Panc1 (cell line): ENCODE data around the gene AKAP6. TPM values are rescaled to one million over a fixed set of nuclear protein-coding genes. Genes with fewer than 3 reads are reported as not detected.

Source experiments
- ATAC-seq: fragments of 200-7000 bp; cut with Tn5 transposase; 2 replicates; pipeline ENCODE4 v1.9.1; 2020; ENCODE audit warnings: mild to moderate bottlenecking, moderate library complexity
- BruUV-seq: library from RNA; stranded (reverse); fragments of 400-500 nt; replicated peaks from 2 replicates; lab custom pipeline; 2021; lab: Mats Ljungman, UMichigan
- CTCF ChIA-PET: fragments of 300-600 bp; sonication (Branson Sonifier 250); formaldehyde crosslinking; loops from one replicate; lab custom pipeline; 2022; ENCODE audit warnings: antibody characterized with exemption; lab: Charles Lee
- POLR2A ChIA-PET: fragments of 300-600 bp; sonication (Branson Sonifier 250); formaldehyde crosslinking; loops from one replicate; lab custom pipeline; 2022; ENCODE audit warnings: antibody characterized with exemption; lab: Charles Lee
- DNase-seq: peaks from one replicate; pipeline ENCODE4 v3.0.0-alpha.2; 2010; ENCODE audit warnings: low read depth, low spot score
- H3K27ac ChIP-seq: 2 replicates; pipeline ENCODE4 v1.5.1; 2011; ENCODE audit warnings: mild to moderate bottlenecking, low read length, inconsistent platforms
- H3K27me3 ChIP-seq: fragments of 200-500 bp; sonication (Bioruptor generic); 2 replicates; pipeline ENCODE4 v1.6.0; 2014; ENCODE audit warnings: low read length, inconsistent platforms; ENCODE audit not compliant: control insufficient read depth, insufficient read depth
- H3K36me3 ChIP-seq: fragments of 200-500 bp; sonication (Bioruptor generic); 2 replicates; pipeline ENCODE4 v1.5.1; 2014; ENCODE audit warnings: inconsistent platforms, mild to moderate bottlenecking, low read length, moderate library complexity; ENCODE audit not compliant: control insufficient read depth, insufficient read depth
- H3K4me1 ChIP-seq: 2 replicates; pipeline ENCODE4 v1.5.1; 2011; ENCODE audit warnings: inconsistent platforms, mild to moderate bottlenecking, low read length, moderate library complexity; ENCODE audit not compliant: control insufficient read depth, insufficient read depth
- H3K4me3 ChIP-seq, 2 experiments: 2 replicates each; pipeline ENCODE4 v1.5.1; 2011 to 2012; ENCODE audit warnings: low read depth in 2 of 2, low read length in 2 of 2, mild to moderate bottlenecking in 2 of 2, inconsistent platforms in 1 of 2, moderate library complexity in 1 of 2
- H3K9me3 ChIP-seq: fragments of 200-500 bp; sonication (Bioruptor generic); 2 replicates; pipeline ENCODE4 v1.5.1; 2014; ENCODE audit warnings: low read depth, mild to moderate bottlenecking, inconsistent platforms, low read length, moderate library complexity; ENCODE audit not compliant: control insufficient read depth, insufficient read depth
- POLR2AphosphoS5 ChIP-seq: IDR thresholded peaks from 2 replicates; pipeline ENCODE4 v1.6.1; 2012; ENCODE audit warnings: mild to moderate bottlenecking, low read depth, low read length, moderate library complexity
- REST ChIP-seq, 2 experiments: IDR thresholded peaks; 2 replicates each; pipeline ENCODE4 v1.6.1; 2011 to 2012; ENCODE audit warnings: low read depth in 2 of 2, control low read depth in 1 of 2, low read length in 1 of 2, mild to moderate bottlenecking in 1 of 2, moderate library complexity in 1 of 2; ENCODE audit not compliant: insufficient read depth in 1 of 2
- SIN3A ChIP-seq: IDR thresholded peaks from 2 replicates; pipeline ENCODE4 v1.6.1; 2012; ENCODE audit warnings: low read depth, mild to moderate bottlenecking, low read length, moderate library complexity, borderline replicate concordance; ENCODE audit not compliant: insufficient read depth
- TCF7L2 ChIP-seq: IDR thresholded peaks from 2 replicates; pipeline ENCODE4 v1.6.1; 2011; ENCODE audit warnings: mild to moderate bottlenecking, low read depth, low read length, inconsistent platforms
- in situ Hi-C: cut with HindIII; loops from 2 replicates; pipeline ENCODE4 v1.10.0; 2016; ENCODE audit warnings: low sequenced_read_pairs, low pct_unique_long_range_greater_than_20kb
- intact Hi-C: fragments of 100-400 bp; cut with micrococcal nuclease; formaldehyde crosslinking; loops from one replicate; pipeline ENCODE4 v1.10.0; 2022; ENCODE audit not compliant: unreplicated experiment
- total RNA-seq: library from RNA; stranded (reverse); gene quantifications from one replicate; pipeline ENCODE4 v1.2.1, GENCODE V29; 2021; ENCODE audit not compliant: unreplicated experiment
- TF ChIP-seq, protein P1 (sequence below): fragments of 450-650 bp; IDR thresholded peaks from 2 replicates; pipeline ENCODE4 v1.5.1; 2017; ENCODE audit warnings: mild to moderate bottlenecking

Gene AKAP6
- total RNA-seq, 1 experiment from 2014 or later: 0.82 TPM

GRCh38 chr14:32339188-32339587 lies 10.1 kb downstream of the AKAP6 start:
- intact Hi-C loops (no loop called here), in situ Hi-C loops (no loop called here)
- DNase-seq (no peak), ATAC-seq (no peak)
- no peaks in the 10 kb centered on the region for H3K27me3 ChIP-seq
- ChIA-PET POLR2A (no interaction called here), CTCF (no interaction called here)
- H3K9me3 ChIP-seq: no peaks in the 10 kb centered on the region
- no peak overlapping the region for H3K27ac ChIP-seq
- H3K4me1 ChIP-seq: no peaks in the 10 kb centered on the region
- H3K36me3 ChIP-seq: no peaks in the 10 kb centered on the region
- no peak overlapping the region for H3K4me3 ChIP-seq
- TF ChIP-seq POLR2AphosphoS5 (no peak), SIN3A (no peak), TCF7L2 (no peak), REST (IDR thresholded peaks at IDR 0.05; ENCODE audit: insufficient read depth in 1 of 2, low read depth in 2 of 2, low read length in 1 of 2) (no peak)
- TF ChIP-seq, protein P1, sequence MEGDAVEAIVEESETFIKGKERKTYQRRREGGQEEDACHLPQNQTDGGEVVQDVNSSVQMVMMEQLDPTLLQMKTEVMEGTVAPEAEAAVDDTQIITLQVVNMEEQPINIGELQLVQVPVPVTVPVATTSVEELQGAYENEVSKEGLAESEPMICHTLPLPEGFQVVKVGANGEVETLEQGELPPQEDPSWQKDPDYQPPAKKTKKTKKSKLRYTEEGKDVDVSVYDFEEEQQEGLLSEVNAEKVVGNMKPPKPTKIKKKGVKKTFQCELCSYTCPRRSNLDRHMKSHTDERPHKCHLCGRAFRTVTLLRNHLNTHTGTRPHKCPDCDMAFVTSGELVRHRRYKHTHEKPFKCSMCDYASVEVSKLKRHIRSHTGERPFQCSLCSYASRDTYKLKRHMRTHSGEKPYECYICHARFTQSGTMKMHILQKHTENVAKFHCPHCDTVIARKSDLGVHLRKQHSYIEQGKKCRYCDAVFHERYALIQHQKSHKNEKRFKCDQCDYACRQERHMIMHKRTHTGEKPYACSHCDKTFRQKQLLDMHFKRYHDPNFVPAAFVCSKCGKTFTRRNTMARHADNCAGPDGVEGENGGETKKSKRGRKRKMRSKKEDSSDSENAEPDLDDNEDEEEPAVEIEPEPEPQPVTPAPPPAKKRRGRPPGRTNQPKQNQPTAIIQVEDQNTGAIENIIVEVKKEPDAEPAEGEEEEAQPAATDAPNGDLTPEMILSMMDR: no peak
- BruUV-seq: no TSS peak

DNA sequence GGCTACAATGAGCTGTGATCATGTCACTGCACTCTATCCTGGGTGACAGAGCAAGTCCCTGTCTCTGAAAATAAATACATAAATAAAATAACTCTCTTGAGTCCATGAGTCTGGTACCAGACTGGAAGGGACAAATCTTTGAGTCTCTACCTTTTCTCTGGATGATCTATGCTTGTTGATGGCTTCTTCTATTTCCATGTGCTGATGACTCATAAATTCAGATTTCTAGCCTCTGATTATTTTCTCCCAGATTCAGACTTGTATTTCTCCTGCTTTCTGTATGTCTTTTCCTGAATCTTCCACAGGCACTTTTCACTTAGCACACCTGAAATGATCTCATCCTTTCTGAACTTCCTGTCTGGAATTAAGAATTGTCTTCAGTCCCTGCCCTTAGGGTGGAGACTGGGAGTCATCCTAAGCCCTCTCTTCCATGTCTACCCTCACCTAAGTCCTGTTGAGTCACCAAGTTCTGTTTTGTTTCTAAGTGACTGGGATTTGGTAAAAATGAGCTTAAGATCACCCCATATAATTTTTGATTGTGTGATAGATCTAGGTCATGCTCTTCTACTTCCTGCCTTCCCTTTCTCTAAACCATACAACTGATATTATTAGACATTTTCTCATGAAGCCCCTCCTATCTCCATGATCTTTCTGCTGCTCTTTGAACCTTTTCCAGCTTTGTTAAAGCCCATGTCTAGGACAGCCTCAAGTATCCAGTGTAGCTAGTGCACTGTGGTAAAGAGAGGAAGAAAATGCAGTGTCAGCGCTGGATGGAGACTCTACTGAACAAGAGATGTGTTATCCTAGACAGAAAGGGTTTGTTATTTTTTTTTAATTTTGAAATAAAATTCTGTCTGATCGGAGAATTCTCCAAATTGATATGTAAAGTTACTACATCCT lies 13.1 kb downstream of the AKAP6 start:
- Histone ChIP-seq H3K4me1 (no peaks in the 10 kb centered on the region), H3K4me3 (no peak overlapping the region), H3K27me3 (no peaks in the 10 kb centered on the region), H3K27ac (no peak overlapping the region), H3K9me3 (no peaks in the 10 kb centered on the region), H3K36me3 (no peaks in the 10 kb centered on the region)
- ChIA-PET CTCF (no interaction called here), POLR2A (no interaction called here)
- no peak for DNase-seq
- no peak for ATAC-seq
- BruUV-seq: no TSS peak
- TF ChIP-seq, protein P1: no peak
- TF ChIP-seq REST (IDR thresholded peaks at IDR 0.05; ENCODE audit: insufficient read depth in 1 of 2, low read depth in 2 of 2, low read length in 1 of 2) (no peak), TCF7L2 (no peak), SIN3A (no peak), POLR2AphosphoS5 (no peak)
- in situ Hi-C loops (no loop called here), intact Hi-C loops (no loop called here)
